Measurements from ENCODE around the gene PDLIM1.

PDLIM1 gene, protein sequence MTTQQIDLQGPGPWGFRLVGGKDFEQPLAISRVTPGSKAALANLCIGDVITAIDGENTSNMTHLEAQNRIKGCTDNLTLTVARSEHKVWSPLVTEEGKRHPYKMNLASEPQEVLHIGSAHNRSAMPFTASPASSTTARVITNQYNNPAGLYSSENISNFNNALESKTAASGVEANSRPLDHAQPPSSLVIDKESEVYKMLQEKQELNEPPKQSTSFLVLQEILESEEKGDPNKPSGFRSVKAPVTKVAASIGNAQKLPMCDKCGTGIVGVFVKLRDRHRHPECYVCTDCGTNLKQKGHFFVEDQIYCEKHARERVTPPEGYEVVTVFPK

GRCh38 chr10:95290461-95291364, at the start of gene PDLIM1:
PDLIM1 (minus strand) TSS chr10:95291003; CDS start chr10:95290915, 88 bp downstream.
- no peak for DNase-seq (ENCODE audit: low read depth in 2 of 3, low spot score in 1 of 3)

GRCh38 chr10:95339863-95340262, 49.1 kb upstream of the PDLIM1 start:
- DNase-seq (ENCODE audit: low read depth in 2 of 3, low spot score in 1 of 3) = no peak

DNA sequence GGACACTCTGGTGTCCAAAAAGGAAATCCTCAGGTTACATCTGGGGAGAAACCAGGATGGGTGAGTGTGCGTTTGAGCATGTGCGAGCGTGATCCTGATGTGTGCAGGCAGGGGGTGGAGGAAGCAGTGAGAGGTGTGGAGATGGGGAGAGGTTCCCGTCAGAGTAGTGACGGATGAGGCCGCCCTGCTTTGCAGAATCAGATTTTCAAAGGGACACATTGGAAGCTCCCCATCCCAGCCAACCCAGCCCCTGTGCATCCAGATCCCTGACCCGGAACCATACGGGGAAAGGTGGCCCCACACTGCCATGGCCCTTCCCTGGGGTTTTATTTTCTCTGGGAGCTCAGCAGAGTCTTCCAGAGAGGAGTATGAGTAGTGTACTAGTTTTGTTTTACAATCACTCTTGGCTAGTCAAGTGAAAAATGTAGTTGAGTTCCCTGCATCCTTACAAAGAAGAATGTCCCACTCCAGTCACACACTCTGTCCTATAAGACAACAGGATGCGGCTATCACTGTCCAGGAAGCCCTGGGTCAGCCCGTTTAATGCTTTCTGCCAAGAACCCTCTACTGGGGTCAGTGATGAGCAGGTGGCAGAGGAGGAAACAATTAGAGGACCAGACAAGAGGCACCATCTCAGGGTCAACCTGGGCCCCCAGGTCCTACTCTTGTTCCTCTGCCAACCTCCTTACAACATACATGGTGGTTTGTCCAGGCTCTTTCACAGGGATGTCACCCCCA, 46.8 kb upstream of the PDLIM1 start:
- no peak for DNase-seq (ENCODE audit: low read depth in 2 of 3, low spot score in 1 of 3)

DNA sequence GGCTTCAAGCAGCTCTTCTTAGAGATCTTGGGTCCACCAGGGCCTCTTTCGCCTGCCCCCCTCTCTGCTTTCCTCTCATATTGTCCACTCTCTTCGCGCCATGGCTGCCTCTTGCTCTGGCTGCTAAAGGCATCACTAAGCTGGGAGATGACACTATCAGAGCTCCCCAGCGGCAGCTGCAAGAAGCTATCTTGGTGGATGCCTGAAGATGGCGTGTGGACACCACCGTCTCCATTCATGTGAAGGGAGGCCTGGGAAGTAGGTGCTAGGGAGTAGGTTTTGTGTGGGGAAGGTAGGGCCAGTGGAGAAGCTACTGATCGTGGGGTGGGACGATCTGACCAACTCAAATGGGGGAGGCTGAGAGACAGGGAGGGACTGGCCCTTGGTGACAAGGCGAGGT, 45.9 kb upstream of the PDLIM1 start:
- DNase-seq (ENCODE audit: low read depth in 2 of 3, low spot score in 1 of 3) = no peak

DNA sequence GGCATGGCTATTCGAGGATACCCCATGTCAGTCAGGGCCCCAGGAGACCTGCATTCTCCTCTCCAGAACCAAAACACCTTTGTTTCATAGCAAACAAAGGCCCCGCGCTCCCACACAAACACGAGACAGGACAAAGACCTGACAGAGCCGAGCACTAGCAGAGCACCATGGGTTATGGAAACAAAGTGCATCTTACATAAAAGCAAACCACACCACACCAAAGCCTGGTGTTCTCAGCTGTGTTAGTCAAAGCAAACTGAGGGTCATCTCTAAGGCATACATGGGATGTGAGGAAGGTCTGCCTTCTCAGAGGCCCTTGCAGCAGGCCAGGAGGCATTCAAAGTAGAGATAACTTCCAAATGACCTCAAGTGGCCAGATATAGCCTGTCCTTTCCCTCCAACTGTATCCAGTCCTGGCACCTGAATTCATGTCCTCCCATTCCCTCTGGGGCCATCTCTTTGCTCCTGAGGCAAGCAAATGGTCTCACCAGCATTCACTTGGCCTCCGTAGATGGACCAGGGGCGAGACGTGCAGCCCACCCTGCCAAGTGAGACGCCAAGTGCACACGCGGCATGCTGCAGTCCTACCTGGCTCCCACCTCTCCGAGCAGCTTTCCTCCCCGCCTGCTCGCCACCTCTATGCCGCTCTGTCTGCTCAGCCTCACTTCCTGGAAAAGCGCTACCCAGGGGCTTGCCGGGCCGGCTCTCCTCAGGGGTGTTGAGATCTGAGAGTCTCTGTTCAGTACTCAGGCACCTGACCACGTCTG, 45.3 kb upstream of the PDLIM1 start:
- no peak for DNase-seq (ENCODE audit: low read depth in 2 of 3, low spot score in 1 of 3)

GRCh38 chr10:95334805-95335144, 44.0 kb upstream of the PDLIM1 start:
- DNase-seq (ENCODE audit: low read depth in 2 of 3, low spot score in 1 of 3) = no peak

GRCh38 chr10:95333997-95334804, 43.4 kb upstream of the PDLIM1 start:
- DNase-seq (ENCODE audit: low read depth in 2 of 3, low spot score in 1 of 3) = no peak

DNA sequence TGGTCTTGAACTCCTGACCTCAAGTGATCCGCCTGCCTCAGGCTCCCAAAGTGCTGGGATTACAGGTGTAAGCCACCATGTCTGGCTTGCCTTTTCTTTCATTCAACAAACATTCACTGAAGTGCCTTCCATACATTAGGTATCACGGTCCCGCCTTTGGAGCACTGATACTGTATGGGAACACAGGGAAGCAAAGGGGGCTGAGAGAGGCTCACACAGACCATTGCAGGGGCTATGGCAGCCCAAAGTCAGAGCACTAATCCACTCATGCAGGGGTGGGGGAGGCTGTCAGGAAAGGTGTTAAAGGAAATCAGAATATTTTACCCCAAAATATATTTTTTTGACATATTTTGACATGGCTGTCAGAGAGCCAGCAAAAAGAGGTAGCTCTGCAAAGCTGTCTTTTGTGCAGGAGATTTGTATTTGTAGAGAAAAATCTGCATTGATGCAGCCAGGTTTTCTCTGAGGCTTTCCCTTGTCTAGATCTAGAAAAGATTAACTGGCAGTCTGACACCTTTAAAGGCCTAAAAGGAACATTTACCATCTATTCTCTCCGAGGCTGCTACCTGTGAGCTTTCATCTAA, 42.0 kb upstream of the PDLIM1 start:
- no peak for DNase-seq (ENCODE audit: low read depth in 2 of 3, low spot score in 1 of 3)

GRCh38 chr10:95331596-95332130, 40.9 kb upstream of the PDLIM1 start:
- no peak for DNase-seq (ENCODE audit: low read depth in 2 of 3, low spot score in 1 of 3)

DNA sequence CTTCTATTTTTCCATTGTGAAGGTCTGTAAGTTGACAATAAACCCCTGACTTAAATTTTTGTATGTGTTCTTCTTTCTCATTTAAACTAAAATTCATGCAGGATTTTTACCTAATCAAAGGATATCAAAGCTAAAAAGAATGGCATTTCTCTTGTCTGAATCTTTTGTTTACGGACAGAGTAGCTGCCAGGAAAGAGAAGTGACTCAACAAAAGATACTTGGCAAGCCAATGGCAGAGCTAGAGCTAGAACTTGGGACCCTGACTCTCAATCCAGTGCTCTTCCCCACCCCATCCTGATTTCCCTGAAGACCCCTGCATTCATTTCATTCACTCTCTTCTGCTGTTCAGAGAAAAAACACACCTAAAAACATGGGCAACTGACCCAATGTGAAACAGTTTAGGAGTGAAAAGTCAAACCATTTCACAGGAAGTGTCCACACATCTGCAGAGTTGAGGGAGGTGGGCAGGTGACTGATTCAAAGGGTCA, 40.2 kb upstream of the PDLIM1 start:
- DNase-seq (ENCODE audit: low read depth in 2 of 3, low spot score in 1 of 3) = no peak

DNA sequence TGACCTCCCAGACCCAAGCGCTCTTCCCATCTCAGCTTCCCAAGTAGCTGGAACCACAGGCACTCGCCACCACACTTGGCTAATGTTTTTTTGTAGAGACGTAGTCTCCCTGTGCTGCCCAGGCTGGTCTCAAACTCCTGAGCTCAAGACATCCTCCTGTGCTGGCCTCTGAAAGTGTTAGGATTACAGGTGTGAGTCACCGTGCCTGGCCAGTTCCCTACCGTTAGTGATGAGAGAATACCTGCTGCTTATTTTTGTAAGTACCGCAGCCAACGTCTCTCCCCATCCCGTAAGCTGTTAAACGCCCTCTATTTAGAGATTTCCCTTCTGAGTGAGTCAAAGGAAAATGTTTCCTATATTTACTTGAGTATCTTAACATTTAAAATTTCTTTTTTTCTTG, 38.5 kb upstream of the PDLIM1 start:
- DNase-seq (ENCODE audit: low read depth in 2 of 3, low spot score in 1 of 3) = no peak

GRCh38 chr10:95328013-95328412, 37.2 kb upstream of the PDLIM1 start:
- no peak for DNase-seq (ENCODE audit: low read depth in 2 of 3, low spot score in 1 of 3)

DNA sequence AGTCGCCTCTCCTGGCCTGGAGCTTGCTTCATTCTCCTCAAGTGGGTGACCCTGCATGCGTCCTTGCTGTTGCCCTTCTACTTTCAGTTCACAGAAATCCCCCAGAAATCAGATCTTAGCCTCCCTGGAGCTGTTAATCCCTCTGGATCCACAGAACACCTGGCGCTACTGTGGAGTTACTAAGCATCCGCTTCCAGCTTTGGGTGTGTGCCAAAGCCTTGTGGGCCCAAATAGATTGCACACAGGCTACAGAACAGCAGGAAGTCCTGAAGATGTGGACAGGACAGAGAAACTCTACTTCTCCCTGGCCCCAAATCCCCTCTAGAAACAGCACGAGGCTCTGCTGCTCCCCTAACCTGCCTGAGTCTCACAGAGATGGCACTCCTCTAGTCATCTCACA, 36.6 kb upstream of the PDLIM1 start:
- no peak for DNase-seq (ENCODE audit: low read depth in 2 of 3, low spot score in 1 of 3)

GRCh38 chr10:95326396-95326795, 35.6 kb upstream of the PDLIM1 start:
- no peak for DNase-seq (ENCODE audit: low read depth in 2 of 3, low spot score in 1 of 3)

- no peak for DNase-seq (ENCODE audit: low read depth in 2 of 3, low spot score in 1 of 3)
Measured at GRCh38 chr10:95325863-95326262, 35.1 kb upstream of the PDLIM1 start.

DNA sequence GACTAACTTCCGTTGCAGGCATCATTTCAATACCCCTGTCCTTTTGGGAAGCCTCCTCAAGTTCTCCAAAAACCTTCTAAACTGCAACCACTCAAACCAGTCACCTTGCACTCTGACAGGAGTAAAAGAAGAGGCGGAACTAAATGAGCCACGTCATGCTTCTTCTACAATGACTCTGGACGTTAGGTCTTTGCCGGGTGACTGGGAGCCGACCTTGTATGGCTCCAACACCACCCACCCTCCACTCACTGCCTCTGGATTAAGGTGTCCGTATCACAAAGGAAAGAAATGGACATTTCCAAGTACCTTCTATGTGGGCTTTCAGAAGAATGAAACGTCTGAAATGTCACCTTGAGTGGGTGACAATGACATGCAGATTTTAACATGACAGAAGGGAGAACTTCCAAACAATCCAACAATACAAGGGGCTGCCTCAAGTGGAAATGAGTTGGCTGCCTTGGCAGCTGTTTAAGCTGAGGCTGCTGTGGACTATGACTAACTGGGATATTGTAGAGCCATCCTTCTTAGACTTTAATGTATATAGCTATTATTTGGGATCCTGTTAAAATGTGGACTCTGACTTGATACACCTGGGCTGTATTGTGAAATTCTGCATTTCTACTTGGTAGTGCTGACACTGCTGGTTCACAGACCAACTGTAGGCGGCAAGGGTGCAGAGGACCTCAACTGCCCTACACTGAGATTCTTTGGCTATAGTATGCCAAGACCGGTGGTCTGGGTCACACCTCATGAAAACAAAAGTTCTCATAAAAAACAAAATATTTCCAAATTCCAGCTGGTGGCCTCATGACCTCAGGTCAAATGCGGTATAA, 33.8 kb upstream of the PDLIM1 start:
- no peak for DNase-seq (ENCODE audit: low read depth in 2 of 3, low spot score in 1 of 3)

- DNase-seq (ENCODE audit: low read depth in 2 of 3, low spot score in 1 of 3) = no peak
Measured at GRCh38 chr10:95321554-95322301, 30.9 kb upstream of the PDLIM1 start.

- DNase-seq (ENCODE audit: low read depth in 2 of 3, low spot score in 1 of 3) = no peak
Measured at GRCh38 chr10:95319239-95319638, 28.4 kb upstream of the PDLIM1 start.
